HG02642 (cell line): ENCODE results near the gene ATP2B2.

Experiments used
- ATAC-seq: cut with Tn5 transposase; IDR thresholded peaks from one replicate; pipeline ENCODE4 v1.9.1; 2021; ENCODE audit warnings: mild to moderate bottlenecking; ENCODE audit not compliant: unreplicated experiment, poor library complexity

The ATP2B2 gene

DNA sequence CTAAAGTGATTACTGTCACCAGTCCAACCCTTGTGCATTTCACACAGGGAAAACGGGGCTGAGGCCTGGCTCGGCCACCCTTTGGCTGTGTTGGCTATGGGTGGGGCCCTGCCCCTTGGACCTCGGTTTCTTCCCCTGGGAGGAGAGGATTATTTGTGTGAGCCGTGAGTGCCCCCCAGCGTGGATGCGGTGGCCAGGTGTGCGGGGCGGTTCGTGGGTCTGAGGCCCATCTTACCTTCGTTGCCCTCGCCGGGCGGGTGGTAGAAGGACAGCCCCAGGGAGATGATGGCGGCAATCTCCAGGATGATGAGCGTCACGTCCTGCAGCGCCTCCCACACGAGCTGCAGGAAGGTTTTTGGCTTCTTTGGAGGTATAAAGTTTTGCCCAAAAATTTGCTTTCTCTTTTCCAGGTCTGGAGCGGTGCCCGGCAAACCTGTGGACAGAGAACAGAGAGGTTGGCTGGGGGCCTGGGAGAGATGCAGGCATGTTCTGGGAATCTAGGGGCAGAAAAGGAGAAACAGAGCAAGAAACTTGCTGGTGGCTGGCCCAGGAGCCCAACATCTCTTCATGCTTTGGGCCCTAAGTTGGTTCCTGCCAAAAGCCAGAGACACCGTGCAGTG, 94.9 kb downstream of the ATP2B2 start:
- ATAC-seq = no peak

DNA sequence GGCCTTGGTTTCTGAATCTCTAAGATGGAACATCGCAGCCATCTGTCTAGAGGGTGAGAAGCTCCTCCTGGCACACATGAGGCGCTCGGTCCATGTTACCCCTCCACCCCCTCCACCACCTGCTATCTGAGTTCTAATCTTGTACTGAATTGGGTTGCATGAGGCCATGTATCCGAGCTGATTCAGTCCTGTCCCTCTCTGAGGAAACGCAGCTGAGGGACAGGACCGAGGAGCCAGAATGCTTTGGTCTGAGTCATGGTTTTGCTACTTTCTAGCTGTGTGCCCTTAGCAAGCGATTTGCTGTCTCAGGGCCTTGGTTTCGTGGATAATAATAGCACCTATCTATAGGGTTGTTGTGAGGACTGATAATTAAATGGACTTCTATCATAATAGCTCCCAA, 96.7 kb downstream of the ATP2B2 start:
- no peak for ATAC-seq

DNA sequence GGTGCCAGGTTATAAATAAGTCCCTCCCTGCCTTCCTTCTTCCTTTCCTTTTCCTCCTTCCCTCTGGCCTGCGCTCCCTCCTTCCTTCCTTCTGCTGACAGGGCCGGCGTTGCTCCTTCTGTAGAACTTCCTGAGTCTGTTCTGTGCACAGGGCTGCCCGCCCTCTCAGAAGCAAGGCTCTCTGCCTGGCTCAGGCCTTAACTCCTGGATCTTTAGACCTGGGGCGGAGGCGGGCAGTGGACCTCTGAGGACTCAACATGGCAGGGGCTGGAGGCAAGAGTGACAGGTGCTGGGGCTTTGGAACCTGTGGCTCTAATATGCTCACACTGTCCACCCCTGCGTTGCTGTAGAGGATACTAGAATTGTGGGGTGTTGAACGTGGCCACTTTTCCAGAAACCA, 98.0 kb downstream of the ATP2B2 start:
- ATAC-seq = no peak

GRCh38 chr3:10406414-10406813, 99.0 kb downstream of the ATP2B2 start:
- ATAC-seq = no peak

DNA sequence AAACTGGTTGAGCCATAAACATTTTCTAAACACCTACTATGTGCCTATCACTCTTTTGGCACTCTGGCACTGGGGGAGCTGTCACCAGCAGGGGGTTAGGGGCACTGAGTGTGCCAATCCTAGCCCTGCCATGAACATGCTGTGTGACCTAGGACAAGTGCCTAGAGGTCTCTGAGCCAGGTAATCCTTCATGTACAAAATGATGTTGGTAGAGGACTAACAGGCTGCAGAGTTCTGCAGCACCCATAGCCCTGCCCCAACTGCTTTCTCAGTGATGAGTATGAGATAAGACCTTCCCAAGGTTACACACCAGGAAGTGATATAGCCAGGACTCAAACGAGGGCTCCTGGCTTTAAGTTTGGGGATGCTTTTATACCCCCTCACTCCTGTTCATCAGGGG, 99.6 kb downstream of the ATP2B2 start:
- ATAC-seq = no peak

- no peak for ATAC-seq
Observed at GRCh38 chr3:10404876-10405275, 100.5 kb downstream of the ATP2B2 start.

- no peak for ATAC-seq
Observed at GRCh38 chr3:10404377-10404776, 101.0 kb downstream of the ATP2B2 start.

- no peak for ATAC-seq
Observed at GRCh38 chr3:10401990-10402761, 103.2 kb downstream of the ATP2B2 start.

- no peak for ATAC-seq
Observed at GRCh38 chr3:10400749-10401495, 104.5 kb downstream of the ATP2B2 start.

DNA sequence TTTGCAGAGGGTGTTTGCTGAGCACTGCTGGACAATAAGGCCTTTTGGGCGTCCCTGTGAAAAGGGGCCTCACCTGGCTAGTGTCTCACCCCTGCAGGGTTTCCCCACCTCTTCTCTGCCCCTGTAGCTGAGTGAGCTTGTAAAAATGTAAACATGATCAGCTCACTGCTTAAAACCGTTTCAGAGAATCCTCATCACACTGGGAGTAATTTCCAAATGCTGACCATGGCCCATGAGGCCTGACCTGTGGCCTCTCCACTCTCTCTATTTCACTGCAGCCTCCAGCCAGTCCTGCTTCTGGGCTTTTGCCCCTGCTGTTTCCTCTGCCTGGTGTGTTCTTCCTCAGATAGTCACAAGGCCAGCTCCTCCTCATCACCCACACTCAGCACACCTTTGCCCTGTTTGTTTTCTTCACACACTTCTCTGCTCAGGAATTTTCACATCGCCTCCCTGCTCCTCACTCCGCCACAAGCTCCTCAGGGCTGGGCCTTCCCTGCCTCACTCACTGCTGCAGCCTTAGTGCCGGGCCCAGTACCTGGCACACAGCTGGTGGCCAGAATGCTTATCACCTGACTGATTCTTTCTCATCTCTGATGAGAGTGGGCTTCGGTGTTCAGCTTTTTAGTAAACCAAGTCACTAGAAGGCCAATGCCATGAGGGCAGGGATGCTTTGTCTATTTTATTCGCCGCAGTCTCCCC, 105.2 kb downstream of the ATP2B2 start:
- no peak for ATAC-seq

- ATAC-seq = no peak
Observed at GRCh38 chr3:10399634-10400033, 105.8 kb downstream of the ATP2B2 start.

DNA sequence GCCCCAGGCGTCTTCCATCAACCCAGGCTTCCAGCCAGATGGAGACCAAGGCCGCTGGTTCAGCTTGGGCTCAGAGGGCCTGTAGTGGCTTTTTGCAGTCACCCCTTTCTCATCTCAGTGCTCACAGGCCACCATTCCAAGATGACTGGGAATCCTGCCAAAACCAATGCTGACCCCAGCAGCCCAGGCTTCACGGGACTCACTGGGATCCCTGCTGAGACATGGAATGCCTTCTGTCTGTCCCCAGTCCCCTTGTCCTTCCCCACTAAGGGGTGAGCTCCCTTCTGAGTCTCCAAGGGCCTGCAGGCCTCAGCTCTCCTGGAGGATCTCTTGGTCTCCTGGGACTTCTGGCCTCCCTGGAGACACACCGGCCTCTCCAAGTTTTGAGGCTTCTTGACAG, 107.0 kb downstream of the ATP2B2 start:
- ATAC-seq = no peak

- ATAC-seq = no peak
Observed at GRCh38 chr3:10397879-10398278, 107.5 kb downstream of the ATP2B2 start.

DNA sequence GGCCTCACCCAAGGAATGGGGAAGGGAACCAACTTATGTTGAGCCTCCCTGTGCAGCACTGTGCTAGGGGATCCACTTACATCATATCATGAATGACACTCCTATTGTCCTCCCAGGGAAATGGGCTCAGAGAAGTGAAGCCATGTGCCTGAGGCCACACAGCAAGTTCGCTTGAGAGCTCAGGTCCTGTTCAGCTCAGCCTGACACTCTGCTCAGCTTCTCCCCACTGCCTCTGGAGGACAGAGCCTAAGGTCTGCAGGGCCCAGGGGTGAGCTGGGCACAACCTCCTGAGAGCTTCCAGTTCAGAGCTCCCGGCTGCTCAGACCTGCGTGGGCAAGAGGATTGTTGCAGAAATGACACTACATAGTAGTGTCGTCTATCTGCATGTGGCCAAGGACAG, 108.5 kb downstream of the ATP2B2 start:
- ATAC-seq = no peak

GRCh38 chr3:10396083-10396482, 109.3 kb downstream of the ATP2B2 start:
- no peak for ATAC-seq

GRCh38 chr3:10395671-10396070, 109.7 kb downstream of the ATP2B2 start:
- no peak for ATAC-seq

DNA sequence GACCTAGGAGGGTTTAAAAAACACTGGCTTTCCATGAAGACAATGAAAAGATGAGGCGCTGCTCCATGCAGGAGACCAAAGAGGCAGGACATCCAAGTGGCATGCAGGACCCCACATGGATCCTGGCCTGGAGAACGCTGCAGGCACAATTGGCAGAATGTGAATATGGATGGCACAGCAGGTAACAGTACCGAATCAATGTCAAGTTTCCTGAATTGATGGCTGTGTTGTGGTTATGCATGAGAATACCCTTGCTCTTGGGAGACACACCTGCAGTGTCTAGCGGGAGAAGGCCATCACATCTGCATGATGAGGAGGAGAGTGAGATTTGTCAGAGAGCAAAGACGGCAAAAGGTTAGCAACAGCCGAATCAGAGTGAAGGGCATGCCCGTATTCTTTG, 110.2 kb downstream of the ATP2B2 start:
- ATAC-seq = no peak

DNA sequence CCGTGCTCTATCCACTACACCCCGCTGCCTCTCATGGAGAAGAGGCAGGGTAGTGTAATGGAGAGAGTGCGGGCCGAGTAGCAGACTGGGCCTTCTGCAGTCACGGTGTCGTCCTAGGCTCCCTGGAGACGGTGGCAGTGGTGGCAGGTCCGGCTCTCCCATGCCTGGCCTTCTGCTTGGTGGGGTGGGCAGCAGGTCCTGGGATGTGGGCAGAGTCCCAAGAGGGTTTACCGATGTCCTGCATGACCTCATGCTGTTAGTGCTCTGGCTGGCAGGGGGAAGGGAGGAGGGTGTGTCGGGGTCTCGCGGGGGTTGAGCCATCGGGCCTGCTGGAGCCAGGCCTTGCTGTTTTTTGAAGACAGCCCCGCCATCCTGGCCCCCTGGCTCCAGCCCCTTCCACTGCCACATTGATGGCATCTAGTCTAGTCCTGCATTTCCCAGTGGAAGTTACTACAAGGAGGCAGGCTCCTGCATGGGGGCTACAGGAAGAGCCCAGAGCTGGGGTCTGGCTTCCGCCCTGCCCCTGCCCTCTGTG, 110.8 kb downstream of the ATP2B2 start:
- no peak for ATAC-seq

DNA sequence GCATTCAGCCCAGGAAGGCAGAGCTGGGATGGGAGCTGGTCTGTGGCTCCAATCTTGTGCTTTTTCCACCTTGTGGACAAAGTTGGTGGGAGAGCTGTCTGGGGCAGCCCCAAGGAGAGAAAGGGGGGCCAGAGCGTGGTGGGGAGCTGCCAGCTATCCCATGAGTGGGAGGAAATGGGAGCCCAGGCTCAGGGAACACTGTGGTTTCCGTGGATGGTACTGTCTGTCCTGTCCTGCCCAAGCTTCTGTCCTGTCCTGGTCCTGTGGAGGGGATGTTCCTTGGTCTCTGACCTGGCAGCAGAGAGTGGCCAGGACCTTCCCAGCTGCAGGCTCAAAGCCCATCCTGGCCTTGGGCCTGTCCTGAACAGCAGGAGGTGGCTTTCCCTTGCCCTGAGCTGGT, 111.9 kb downstream of the ATP2B2 start:
- ATAC-seq = no peak

DNA sequence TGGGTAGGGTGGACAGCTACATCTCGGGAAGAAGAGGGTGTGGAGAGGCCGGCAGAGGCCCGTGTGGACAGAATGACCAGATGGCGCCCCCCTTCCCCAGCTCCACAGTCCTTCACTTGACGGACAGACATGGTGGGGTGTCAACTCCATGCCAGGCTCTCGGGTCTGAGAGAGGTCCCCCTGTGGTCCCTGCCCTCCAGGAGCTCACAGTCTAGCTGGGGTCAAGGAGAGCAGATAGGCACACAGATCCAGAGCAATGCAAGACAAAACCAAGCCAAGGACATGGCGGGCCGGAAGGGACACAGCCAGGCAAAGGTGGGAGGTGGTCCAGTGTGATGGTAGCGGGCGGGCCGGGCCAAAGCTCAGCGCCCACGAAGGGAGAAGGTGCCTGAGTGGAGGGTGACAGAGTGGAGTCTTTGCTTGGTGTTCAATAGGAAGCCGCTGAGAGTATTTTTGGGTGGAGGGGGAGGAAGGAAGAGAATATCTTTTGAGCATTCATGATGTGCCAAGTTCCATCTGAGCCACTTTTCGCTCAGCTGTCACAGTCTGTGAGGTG, 112.4 kb downstream of the ATP2B2 start:
- no peak for ATAC-seq
